Measurements from ENCODE around the gene C1orf159.

- no peak for TF ChIP-seq GATA2 (IDR thresholded peaks at IDR 0.05; ENCODE audit: low read depth, low read length)
- no peak for TF ChIP-seq GATA3 (IDR thresholded peaks at IDR 0.05; ENCODE audit: low read depth, low read length)
Observed at GRCh38 chr1:1050577-1051052, 65.3 kb downstream of the C1orf159 start.

Measured in SH-SY5Y (cell line).